HepG2 (cell line): ENCODE measurements around the gene HNRNPM. TPM values are rescaled to one million over a fixed set of nuclear protein-coding genes. Genes with fewer than 3 reads are reported as not detected.

Source experiments
- CERS6 ChIP-seq: sonication (generic); formaldehyde crosslinking; IDR thresholded peaks from 2 replicates; pipeline ENCODE4 v1.5.0; 2020; ENCODE audit warnings: missing genetic modification reagents
- FOSL1 ChIP-seq: sonication (generic); formaldehyde crosslinking; IDR thresholded peaks from 2 replicates; pipeline ENCODE4 v1.9.0; 2021; ENCODE audit warnings: missing genetic modification reagents, borderline replicate concordance
- GLI4 ChIP-seq: sonication (generic); formaldehyde crosslinking; IDR thresholded peaks from 2 replicates; pipeline ENCODE4 v1.5.1; 2020; ENCODE audit warnings: missing genetic modification reagents, mild to moderate bottlenecking, moderate library complexity, borderline replicate concordance
- KDM4B ChIP-seq: sonication (generic); formaldehyde crosslinking; IDR thresholded peaks from 2 replicates; pipeline ENCODE4 v1.4.0; 2020; ENCODE audit warnings: missing genetic modification reagents
- LCORL ChIP-seq, 2 experiments: fragments of 450-650 bp in 1 of 2; sonication (generic) in 1 of 2; formaldehyde crosslinking in 1 of 2; IDR thresholded peaks; 2 replicates each; pipeline versions ENCODE4 v1.5.0 to v1.6.1; 2017 to 2020; ENCODE audit warnings: antibody characterized with exemption in 1 of 2, missing genetic modification reagents in 1 of 2
- MIER2 ChIP-seq: IDR thresholded peaks from 2 replicates; pipeline ENCODE4 v1.6.1; 2016; ENCODE audit warnings: missing biosample characterization, missing genetic modification reagents
- MTF1 ChIP-seq: sonication (generic); formaldehyde crosslinking; IDR thresholded peaks from 2 replicates; pipeline ENCODE4 v1.5.0; 2020; ENCODE audit warnings: missing genetic modification reagents
- MYNN ChIP-seq: sonication (generic); formaldehyde crosslinking; IDR thresholded peaks from 2 replicates; pipeline ENCODE4 v1.4.0; 2020; ENCODE audit warnings: mild to moderate bottlenecking, low read depth, missing genetic modification reagents
- PHF21A ChIP-seq: sonication (generic); formaldehyde crosslinking; IDR thresholded peaks from 2 replicates; pipeline ENCODE4 v1.5.0; 2020; ENCODE audit warnings: mild to moderate bottlenecking, missing genetic modification reagents
- PLRG1 ChIP-seq: fragments of 450-650 bp; conservative IDR thresholded peaks from 2 replicates; pipeline ENCODE4 v1.6.1; 2016
- PTBP1 ChIP-seq: fragments of 200-400 bp; formaldehyde crosslinking; IDR thresholded peaks from 2 replicates; pipeline ENCODE4 v1.6.1; 2018; ENCODE audit warnings: low read length, low read depth; ENCODE audit not compliant: poor library complexity, severe bottlenecking
- RAD21 ChIP-seq: fragments of 450-650 bp; formaldehyde crosslinking; IDR thresholded peaks from 2 replicates; pipeline ENCODE4 v1.5.0; 2020; ENCODE audit warnings: mild to moderate bottlenecking
- SIN3A ChIP-seq: IDR thresholded peaks from 2 replicates; pipeline ENCODE4 v1.6.1; 2011; ENCODE audit warnings: low read depth, mild to moderate bottlenecking, control low read depth, low read length, borderline replicate concordance
- SP1 ChIP-seq, 2 experiments: fragments of 450-650 bp in 1 of 2; sonication (generic) in 1 of 2; formaldehyde crosslinking in 1 of 2; IDR thresholded peaks; 2 replicates each; pipeline versions ENCODE4 v1.4.0 to v1.6.1; 2016 to 2020; ENCODE audit warnings: missing genetic modification reagents in 1 of 2
- TAF1 ChIP-seq: sonication (generic); formaldehyde crosslinking; IDR thresholded peaks from 2 replicates; pipeline ENCODE4 v1.4.0; 2020; ENCODE audit warnings: missing genetic modification reagents
- ZNF142 ChIP-seq: sonication (generic); formaldehyde crosslinking; IDR thresholded peaks from 2 replicates; pipeline ENCODE4 v1.4.0; 2020; ENCODE audit warnings: missing genetic modification reagents
- ZNF24 ChIP-seq: fragments of 450-650 bp; IDR thresholded peaks from 2 replicates; pipeline ENCODE4 v1.6.1; 2017; ENCODE audit warnings: antibody characterized with exemption, mild to moderate bottlenecking
- ZNF367 ChIP-seq: sonication (generic); formaldehyde crosslinking; IDR thresholded peaks from 2 replicates; pipeline ENCODE4 v1.4.0; 2020; ENCODE audit warnings: missing genetic modification reagents, borderline replicate concordance
- ZNF431 ChIP-seq: sonication (generic); formaldehyde crosslinking; IDR thresholded peaks from 2 replicates; pipeline ENCODE4 v1.9.0; 2022; ENCODE audit warnings: missing genetic modification reagents, low read depth, mild to moderate bottlenecking, borderline replicate concordance
- ZNF550 ChIP-seq: sonication (generic); formaldehyde crosslinking; IDR thresholded peaks from 2 replicates; pipeline ENCODE4 v1.4.0; 2020; ENCODE audit warnings: mild to moderate bottlenecking, missing genetic modification reagents, borderline replicate concordance
- ZNF556 ChIP-seq: sonication (generic); formaldehyde crosslinking; IDR thresholded peaks from 2 replicates; pipeline ENCODE4 v1.4.0; 2020; ENCODE audit warnings: mild to moderate bottlenecking, missing genetic modification reagents, borderline replicate concordance
- ZNF678 ChIP-seq: sonication (generic); formaldehyde crosslinking; IDR thresholded peaks from 2 replicates; pipeline ENCODE4 v1.4.0; 2020; ENCODE audit warnings: mild to moderate bottlenecking, missing genetic modification reagents
- ZNF75D ChIP-seq: sonication (generic); formaldehyde crosslinking; IDR thresholded peaks from 2 replicates; pipeline ENCODE4 v1.8.1; 2023; ENCODE audit warnings: missing genetic modification reagents, mild to moderate bottlenecking, borderline replicate concordance
- polyA plus RNA-seq, 8 experiments: library from polyadenylated mRNA; depleted of rRNA in 3 of 8; stranded (reverse) in 7 of 8; unstranded in 1 of 8; fragments of >200 nt; fragmentation: Illumina TruSeq in 4 of 8; extraction: Trizol in 4 of 8; gene quantifications; 2 replicates each; pipeline versions ENCODE4 v1.2.1 to v1.2.3, GENCODE V29; 2011 to 2016; ENCODE audit warnings: low read depth in 4 of 8, missing spikeins in 1 of 8, mixed read lengths in 1 of 8; ENCODE audit not compliant: insufficient read depth in 1 of 8
- total RNA-seq, 5 experiments: library from RNA; depleted of rRNA; stranded (reverse); fragments of >200 nt; fragmentation: Illumina TruSeq; extraction: Trizol; gene quantifications; 2 replicates each; pipeline ENCODE4 v1.2.3, GENCODE V29; 2016; ENCODE audit warnings: low read depth in 1 of 5

HNRNPM gene
- total and polyA plus RNA-seq, 2 of the 13 experiments (the other 11 are each of a cell fraction or from before 2014, with no cell fraction given), result 56.7 to 102 TPM

- peak; percentile 77; the same call in 1 of the 2 replicates for TF ChIP-seq PHF21A (CRISPR knock-in tag)
- no peak for TF ChIP-seq LCORL (IDR thresholded peaks at IDR 0.05)
- peak; percentile 67; the same call in 1 of the 2 replicates for TF ChIP-seq LCORL (CRISPR knock-in tag; IDR thresholded peaks at IDR 0.05)
- TF ChIP-seq ZNF367 (CRISPR knock-in tag), result 0 out of 2 replicates have a peak, but pooled peaks have one; percentile 17
- TF ChIP-seq PTBP1, result no peak
- peak; percentile 74 for TF ChIP-seq MTF1 (CRISPR knock-in tag)
- TF ChIP-seq ZNF142, result 0 out of 2 replicates have a peak, but pooled peaks have one; percentile 35
- no peak for TF ChIP-seq ZNF24
- no peak for TF ChIP-seq PLRG1
- TF ChIP-seq CERS6 (CRISPR knock-in tag), result peak; percentile 54; the same call in 1 of the 2 replicates
- peak; percentile 77; the same call in 1 of the 2 replicates for TF ChIP-seq MYNN (CRISPR knock-in tag)
- TF ChIP-seq ZNF75D, result no peak
- TF ChIP-seq ZNF431 (CRISPR knock-in tag), result peak; percentile 50; the same call in 1 of the 2 replicates
- TF ChIP-seq GLI4, result peak; percentile 60
- peak; percentile 8; the same call in 1 of the 2 replicates for TF ChIP-seq ZNF550 (CRISPR knock-in tag)
- peak; percentile 99 for TF ChIP-seq TAF1 (CRISPR knock-in tag)
- TF ChIP-seq ZNF678 (CRISPR knock-in tag), result 0 out of 2 replicates have a peak, but pooled peaks have one; percentile 46
- no peak for TF ChIP-seq SP1 (IDR thresholded peaks at IDR 0.05)
- peak; percentile 68 for TF ChIP-seq SP1 (CRISPR knock-in tag; IDR thresholded peaks at IDR 0.05)
- no peak; the same call in 1 of the 2 replicates for TF ChIP-seq ZNF556 (CRISPR knock-in tag)
- TF ChIP-seq KDM4B (CRISPR knock-in tag), result 0 out of 2 replicates have a peak, but pooled peaks have one; percentile 17
- TF ChIP-seq FOSL1 (CRISPR knock-in tag), result peak; percentile 32; the same call in 1 of the 2 replicates
- peak; percentile 38 for TF ChIP-seq RAD21
- TF ChIP-seq SIN3A, result peak; percentile 39; the same call in 1 of the 2 replicates
- TF ChIP-seq MIER2 (CRISPR knock-in tag), result no peak
Measured at GRCh38 chr19:8444677-8445487, at the start of gene HNRNPM (continued).
